ENCODE measurements around the gene TP53AIP1.

The TP53AIP1 gene

DNA sequence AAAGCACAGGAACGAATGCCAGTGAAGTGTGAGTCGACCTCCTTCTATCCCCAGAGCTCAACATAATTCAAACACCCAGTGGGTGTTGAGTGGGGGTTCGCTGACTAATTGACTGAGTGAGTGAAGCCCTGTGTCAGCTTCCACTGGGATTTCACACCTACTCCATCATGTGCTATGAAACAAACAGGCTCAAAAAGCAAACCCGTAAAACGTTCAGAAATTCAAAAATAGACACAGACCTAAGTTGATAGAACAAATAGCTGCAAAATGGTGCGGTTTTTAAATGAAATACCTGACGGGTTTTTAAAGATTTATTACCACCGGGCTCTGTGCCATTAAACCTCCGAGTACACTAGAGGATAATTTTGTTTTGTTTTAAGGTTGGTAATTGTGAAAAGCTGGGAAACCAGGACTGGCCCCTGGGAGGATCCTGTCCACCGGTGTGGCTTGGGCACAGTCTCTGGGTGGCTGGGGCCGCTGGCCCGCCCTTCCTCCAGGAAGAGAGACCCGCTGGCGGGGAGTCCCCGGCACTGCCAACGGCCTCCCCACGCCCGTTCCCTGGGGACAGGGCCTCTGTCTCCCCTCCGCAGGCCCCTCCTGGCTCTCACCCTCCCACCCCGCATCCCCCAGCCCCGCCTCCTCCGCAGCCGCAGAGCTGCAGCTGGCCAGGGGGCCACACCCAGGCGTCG is 37.9 kb downstream of the TP53AIP1 start:
- DNase-seq: no peak

DNA sequence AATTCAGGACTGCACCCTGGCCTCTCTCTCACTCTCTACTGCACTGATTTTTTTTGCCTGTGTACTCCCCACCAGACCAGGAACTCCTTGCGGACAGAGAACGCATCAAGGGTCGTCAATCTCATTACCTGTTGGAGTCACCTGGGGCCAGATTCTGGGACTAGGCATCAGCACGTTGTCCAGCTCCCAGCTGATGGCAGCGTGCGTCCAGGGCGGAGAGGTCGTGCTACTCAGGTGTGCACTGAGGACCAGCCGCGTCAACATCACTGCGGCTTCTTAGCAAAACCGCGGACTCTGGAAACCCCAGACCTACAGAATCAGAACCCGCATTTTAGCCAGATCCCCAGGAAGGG is 38.4 kb downstream of the TP53AIP1 start:
- DNase-seq: no peak

DNA sequence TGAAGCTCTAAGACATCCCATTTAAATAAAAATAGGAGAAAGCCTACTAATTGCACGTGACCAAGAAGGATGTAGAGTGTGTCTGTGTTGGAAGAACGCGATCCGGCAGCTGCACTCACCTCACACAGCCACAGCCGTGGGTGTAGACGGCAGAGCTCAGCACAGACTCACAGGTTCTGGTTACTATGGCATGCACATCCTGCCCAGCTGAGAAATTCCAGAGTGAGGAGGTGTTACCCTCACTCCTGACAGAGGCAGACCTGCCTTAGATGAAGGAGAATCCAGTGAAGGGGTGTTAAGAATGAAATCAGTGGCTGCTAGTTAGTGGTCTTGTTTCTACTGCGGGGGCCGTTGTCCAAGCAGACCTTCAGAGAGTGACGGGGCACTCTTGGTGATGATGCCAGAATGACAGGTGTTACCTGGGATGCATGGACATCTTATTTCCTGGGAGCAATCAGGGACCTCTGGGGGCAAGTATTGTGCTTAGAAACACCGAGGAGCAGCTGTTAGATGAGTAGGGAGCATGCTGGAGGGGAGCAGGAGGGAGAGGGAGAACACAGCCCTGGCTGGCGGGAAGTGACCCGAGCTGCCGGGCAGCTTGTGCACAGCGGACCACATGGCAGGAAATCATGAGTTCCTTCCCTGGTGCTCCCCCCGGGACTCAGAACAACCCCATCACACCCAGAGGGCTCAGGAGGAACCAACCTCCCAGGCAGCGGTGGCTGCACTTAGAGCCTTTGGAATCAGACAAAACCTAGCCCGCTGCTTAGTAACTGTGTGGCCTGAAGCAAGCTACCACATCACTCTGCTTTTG is 39.2 kb downstream of the TP53AIP1 start:
- no peak for DNase-seq

DNA sequence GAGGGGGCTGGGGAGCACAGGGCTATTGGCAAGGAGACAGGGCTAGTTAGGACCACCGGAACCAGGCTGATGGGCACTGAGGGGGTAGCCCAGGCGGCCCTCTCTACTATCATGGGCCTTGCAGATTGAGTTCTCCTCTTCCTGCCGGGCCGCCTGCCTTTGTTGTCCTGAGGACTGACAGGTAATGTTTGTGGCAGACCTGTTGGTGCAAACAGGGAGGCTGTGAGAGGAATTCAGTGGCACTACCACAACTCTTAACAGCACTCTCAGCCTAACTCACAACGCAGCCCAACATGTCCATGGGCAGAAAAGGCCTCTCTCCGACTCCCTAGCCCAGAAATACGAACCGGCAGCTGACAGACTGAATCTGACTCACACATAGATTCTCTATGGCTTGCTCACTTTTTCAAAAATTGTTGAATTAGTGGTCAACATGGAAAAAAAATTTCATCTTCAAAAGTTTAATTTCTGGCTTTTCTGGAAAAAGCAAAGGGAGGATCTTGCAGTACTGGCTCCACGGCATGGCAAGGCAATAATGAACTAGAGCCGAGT is 40.1 kb downstream of the TP53AIP1 start:
- no peak for DNase-seq

DNA sequence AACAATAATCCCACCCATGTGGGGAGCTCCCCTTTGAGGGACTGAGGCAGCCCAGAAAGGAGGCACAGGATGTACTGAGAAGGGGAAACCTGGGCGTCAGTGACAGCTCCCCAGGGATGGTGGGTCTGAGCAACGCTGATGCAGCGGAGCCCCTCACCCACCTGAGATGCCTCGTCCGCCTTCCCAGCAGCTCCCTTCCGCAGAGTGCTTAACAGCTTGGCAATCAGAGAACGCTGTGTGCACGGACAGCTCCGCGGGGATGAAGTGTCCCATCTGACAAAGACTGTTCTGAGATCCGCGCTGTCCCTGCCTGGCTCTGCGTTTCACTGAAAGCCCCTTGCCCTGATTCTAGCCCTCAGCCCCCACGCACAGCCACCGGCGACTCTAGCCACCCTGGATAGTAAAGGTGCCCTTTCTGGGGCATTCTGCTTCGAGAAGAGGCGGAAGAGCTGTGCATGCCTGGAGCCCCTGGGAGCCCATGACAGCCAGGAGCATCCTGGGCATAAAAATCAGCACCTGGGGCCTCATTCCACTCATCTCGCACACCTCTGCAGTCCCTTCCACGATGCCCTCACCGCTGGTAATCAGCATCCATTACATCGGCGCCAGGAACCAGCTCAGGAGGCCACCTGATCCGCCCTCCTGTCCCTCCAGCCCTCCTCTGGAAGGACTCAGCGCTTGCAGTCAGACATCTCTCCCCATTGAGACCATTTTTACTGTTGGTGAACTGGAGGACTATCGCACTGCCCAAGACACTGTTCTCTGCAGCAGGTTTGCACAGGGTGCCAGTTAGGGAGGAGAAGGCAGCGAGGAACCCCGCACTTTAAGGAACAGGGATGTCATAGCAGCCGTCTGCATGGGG is 40.8 kb downstream of the TP53AIP1 start:
- no peak for DNase-seq

- DNase-seq: no peak
Measured at GRCh38 chr11:128900468-128900867, 42.2 kb downstream of the TP53AIP1 start.

DNA sequence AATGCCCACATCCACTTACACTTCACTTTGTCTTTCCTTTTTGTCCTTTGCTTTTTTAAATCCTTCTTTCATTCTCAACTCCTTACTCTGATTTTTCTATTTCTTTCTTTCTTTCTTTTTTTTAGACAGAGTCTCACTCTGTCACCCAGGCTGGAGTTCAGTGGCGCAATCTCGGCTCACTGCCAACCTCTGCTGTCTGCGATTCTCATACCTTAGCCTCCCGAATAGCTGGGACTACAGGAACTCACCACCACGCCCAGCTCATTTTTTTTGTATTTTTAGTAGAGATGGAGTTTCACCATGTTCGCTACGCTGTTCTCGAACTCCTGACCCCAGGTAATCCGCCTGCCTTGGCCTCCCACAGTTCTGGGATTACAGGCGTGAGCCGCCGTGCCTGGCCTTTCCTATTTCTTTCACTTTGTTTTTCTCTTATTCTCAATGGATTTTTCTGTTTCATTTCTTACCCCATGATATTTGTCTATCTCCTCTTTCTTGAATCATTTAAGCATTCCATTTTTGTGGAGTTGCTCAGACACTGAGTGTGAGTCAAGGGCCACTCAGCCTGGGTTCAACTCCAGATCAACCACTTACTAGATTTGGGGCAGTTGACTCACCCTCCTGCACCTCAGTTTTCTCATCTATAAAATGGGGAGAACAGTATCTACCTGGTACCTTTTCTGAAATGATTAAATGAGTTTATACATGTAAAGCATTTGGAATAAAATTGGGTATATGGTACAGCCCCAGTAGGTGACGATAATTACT is 43.9 kb downstream of the TP53AIP1 start:
- DNase-seq: no peak

- no peak for DNase-seq
Measured at GRCh38 chr11:128897826-128898225, 44.8 kb downstream of the TP53AIP1 start.

DNA sequence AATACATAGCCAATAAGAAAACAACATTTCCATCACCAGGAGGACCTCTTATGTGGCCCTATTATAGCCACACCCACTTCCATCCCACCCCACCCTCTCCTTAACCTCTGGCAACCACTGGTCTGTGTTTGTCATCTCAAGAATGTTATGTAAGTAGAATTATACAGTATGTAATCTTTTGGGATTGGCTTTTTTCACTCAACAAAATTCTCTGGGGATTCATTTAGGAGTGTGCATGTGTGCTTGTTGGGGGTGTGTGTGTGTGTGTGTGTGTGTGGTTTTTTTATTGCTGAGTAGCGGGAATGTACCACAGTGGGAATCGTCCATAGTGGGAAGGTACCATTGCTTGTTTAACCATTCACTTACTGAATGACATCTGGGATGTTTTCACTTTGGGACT is 46.3 kb downstream of the TP53AIP1 start:
- no peak for DNase-seq

DNA sequence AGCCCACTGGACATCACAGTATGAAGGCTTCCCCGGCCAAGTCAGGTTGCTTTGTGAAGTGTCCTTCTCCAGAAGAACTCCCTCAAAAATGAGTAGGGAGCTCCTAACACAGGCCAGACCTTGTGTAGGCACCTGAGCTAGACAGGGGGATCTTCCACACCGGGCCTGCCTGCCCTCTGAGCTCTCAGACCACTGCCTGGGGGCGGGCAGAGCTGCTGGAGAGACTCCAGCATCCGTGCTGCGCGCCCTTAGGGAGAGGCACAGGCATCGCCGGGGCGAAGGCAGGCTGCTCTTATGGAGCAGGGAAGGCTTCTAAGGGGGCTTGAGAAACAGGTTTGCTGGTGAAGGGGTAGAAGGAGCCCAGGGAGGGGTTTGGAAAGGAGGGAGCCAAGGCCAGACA is 47.1 kb downstream of the TP53AIP1 start:
- DNase-seq: no peak

- DNase-seq: no peak
Measured at GRCh38 chr11:128894685-128895084, 48.0 kb downstream of the TP53AIP1 start.

DNA sequence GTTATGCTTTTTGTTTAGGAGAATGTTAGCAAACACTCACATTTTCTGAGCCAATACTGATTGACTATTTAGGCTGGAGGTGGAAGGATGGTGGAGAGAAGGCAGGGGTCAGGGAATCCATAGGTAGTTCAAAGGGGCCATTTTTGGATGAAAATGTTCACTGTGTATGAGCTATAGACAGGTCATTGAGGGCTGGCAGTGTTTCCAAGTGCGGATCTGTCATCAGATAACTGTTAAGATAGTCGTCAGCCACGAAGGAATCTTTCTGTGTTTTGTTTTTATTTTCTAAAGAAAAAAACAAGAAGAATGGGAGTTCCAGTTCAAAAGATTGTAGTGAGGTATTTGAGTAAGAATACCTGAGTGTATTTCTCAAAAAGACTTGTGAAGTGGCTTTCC is 48.4 kb downstream of the TP53AIP1 start:
- DNase-seq: no peak

DNA sequence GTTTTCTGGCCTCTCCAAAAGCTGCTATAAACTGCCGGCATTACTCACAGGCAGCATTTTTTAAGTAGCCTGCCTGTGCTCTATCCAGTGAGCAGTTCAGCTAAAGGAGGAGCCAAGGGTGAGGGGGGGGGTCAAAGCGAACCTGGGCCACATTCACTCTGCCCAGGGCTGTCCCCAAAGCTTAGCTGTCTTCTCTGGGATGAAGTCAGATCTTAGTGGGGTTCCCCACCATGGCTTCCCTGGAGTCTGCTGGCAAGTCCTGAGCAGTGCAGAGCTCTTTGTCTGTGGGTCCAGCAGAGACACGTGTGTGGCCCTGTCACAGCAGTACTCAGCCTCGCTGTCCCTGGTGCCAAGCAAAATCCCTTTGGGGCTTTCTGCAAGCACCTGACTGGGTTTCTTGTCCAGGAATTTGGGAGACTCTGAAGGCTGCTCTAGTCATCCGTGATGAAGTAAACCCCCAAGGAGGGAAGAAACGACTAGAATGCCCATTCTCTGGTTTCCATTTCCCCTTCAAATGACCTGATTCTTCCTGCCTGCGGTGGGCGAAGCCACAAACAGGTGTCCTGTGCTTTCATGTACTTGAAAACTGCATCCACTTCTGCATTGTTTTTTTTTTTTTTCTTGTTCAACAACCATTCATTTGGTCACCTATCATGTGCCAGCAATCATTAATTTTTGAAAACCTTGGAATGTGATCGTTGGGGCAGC is 48.9 kb downstream of the TP53AIP1 start:
- DNase-seq: no peak

- no peak for DNase-seq
Measured at GRCh38 chr11:128892866-128893565, 49.7 kb downstream of the TP53AIP1 start.

- no peak for DNase-seq
Measured at GRCh38 chr11:128891913-128892398, 50.7 kb downstream of the TP53AIP1 start.

DNA sequence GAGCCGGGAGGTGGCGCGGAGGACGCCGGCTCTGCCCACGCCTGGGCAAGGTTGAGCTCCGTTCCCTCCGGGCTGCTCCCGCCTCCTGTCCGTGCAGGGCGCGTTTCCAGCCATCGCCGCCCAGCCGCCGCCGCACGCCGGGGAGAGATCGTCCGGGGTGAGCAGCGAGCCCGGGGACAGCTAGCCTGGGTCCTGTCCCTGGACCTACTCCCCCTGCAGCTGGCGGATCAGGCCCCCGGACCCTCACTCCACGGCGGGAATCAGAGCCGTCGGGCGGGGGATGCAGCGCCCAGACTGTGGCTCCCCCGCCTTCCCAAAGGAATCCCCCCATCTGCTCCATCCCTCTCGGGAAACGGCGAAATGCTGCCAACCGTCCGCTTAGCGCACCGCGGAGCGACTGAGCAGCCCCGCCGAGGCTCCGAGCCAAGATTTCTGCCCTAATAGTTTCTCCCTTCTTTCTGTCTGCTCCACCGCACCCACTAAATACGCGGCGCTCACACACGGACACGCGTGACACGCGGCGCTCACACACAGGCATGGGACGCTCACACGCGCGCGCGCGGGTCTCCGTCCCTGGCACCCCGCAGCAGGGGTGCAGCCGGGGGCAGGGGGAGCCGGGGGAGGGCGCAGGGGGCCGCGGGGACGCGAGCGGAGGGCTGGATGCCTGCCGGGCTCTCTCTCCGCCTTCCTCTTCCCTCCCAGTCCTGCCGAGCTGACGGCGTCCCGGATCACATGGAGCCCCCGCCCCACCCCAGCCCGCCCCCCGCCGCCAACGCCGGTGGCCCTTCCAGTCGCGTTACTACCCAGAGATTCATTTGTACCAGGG is 51.9 kb downstream of the TP53AIP1 start, which contains the start of gene KCNJ5:
Gene KCNJ5 (plus strand): TSS at position 814 of the 826 bp plus-strand sequence. CDS start 19,918 bp downstream, outside the sequence.
- no peak for DNase-seq

GRCh38 chr11:128890216-128890542 is 52.5 kb downstream of the TP53AIP1 start:
- no peak for DNase-seq

DNA sequence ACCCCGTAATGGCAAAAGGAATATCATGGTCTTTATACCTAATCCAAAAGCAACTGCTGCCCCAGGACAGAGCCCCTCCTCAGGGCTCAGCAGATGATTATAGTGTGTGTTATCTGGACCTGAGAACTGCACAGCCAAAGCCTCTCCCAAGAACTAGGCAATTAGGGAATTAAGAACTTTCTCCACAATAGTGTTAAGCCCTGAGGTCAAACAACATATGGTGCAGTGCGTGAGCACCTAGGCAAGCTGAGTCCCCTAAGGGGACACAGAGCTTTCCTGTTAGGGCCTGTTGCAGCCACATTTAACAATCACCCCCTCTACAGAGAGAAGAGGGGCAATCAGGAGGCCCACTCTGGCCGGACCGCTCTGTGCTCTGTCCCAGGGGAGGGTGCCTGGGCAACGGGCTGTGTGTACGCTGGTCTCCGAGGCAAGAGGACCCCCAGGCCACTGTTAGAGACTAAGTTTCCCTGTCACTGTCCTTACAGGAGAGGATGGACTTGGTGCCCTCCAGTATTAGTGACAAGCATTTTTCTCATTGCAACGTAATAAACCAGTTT is 52.9 kb downstream of the TP53AIP1 start:
- DNase-seq: no peak
